M059J (cell line): ENCODE data around the gene PNKD. TPM values are rescaled to one million over a fixed set of nuclear protein-coding genes. Genes with fewer than 3 reads are reported as not detected.

Experiments used
- DNase-seq: peaks from one replicate; pipeline ENCODE4 v3.0.0-alpha.2; 2012; ENCODE audit warnings: low read depth
- total RNA-seq: library from RNA; depleted of rRNA; stranded (reverse); fragments of >200 nt; shearing (Covaris generic); gene quantifications from 2 replicates; pipeline ENCODE4 v1.2.3, GENCODE V29; 2014

Gene PNKD
- total RNA-seq, 1 experiment from 2014 or later, result 59.2 TPM

GRCh38 chr2:218317835-218318234 lies 47.5 kb downstream of the PNKD start:
- DNase-seq, result no peak

GRCh38 chr2:218318241-218318640 lies 47.9 kb downstream of the PNKD start:
- DNase-seq, result no peak

- DNase-seq, result no peak
These were observed 49.6 kb downstream of the PNKD start for GRCh38 chr2:218319813-218320365.

- DNase-seq, result no peak
These were observed 50.5 kb downstream of the PNKD start for GRCh38 chr2:218320704-218321336.

- peak; percentile 84 for DNase-seq
These were observed 52.6 kb downstream of the PNKD start for GRCh38 chr2:218322768-218323525.

GRCh38 chr2:218323526-218324472 lies 53.5 kb downstream of the PNKD start:
- DNase-seq, result peak; percentile 81

GRCh38 chr2:218325566-218326160 lies 55.3 kb downstream of the PNKD start:
- no peak for DNase-seq

- no peak for DNase-seq
These were observed 56.0 kb downstream of the PNKD start for GRCh38 chr2:218326315-218326714.

- no peak for DNase-seq
These were observed 57.3 kb downstream of the PNKD start for GRCh38 chr2:218327451-218328210.

GRCh38 chr2:218328294-218328693 lies 58.0 kb downstream of the PNKD start:
- no peak for DNase-seq

GRCh38 chr2:218329027-218329825 lies 58.9 kb downstream of the PNKD start:
- no peak for DNase-seq

- DNase-seq, result no peak
These were observed 59.7 kb downstream of the PNKD start for GRCh38 chr2:218329826-218330593.

- DNase-seq, result no peak
These were observed 61.4 kb downstream of the PNKD start for GRCh38 chr2:218331745-218332144.

GRCh38 chr2:218332288-218332687 lies 62.0 kb downstream of the PNKD start:
- no peak for DNase-seq

GRCh38 chr2:218332920-218333645 lies 62.8 kb downstream of the PNKD start:
- no peak for DNase-seq

- DNase-seq, result no peak
These were observed 64.2 kb downstream of the PNKD start for GRCh38 chr2:218334531-218334930.

GRCh38 chr2:218340656-218341055 lies 70.3 kb downstream of the PNKD start:
- no peak for DNase-seq

- no peak for DNase-seq
These were observed 71.1 kb downstream of the PNKD start for GRCh38 chr2:218341381-218341780.

GRCh38 chr2:218342837-218343236 lies 72.5 kb downstream of the PNKD start:
- DNase-seq, result no peak
